IMR-90 (cell line): Measurements from ENCODE around the gene CFDP1. TPM values are rescaled to one million over a fixed set of nuclear protein-coding genes. Genes with fewer than 3 reads are reported as not detected.

Source experiments
- ATAC-seq: fragments of 200-7000 bp; cut with Tn5 transposase; 2 replicates; pipeline ENCODE4 v1.9.1; 2020; ENCODE audit warnings: low read depth, mild to moderate bottlenecking, moderate library complexity
- BruUV-seq: library from RNA; stranded (reverse); fragments of 400-500 nt; replicated peaks from 2 replicates; lab custom pipeline; 2021; lab: Mats Ljungman, UMichigan
- CTCF ChIA-PET: fragments of 300-600 bp; formaldehyde crosslinking; extraction: SDS; loops from one replicate; lab custom pipeline; 2021; ENCODE audit warnings: antibody characterized with exemption; lab: Yijun Ruan, JAX
- POLR2A ChIA-PET: fragments of 300-600 bp; sonication (Branson Sonifier 250); formaldehyde crosslinking; loops from one replicate; lab custom pipeline; 2022; ENCODE audit warnings: antibody characterized with exemption; ENCODE audit not compliant: unreplicated experiment; lab: Charles Lee
- DNase-seq: peaks from one replicate; pipeline ENCODE4 v3.0.0; 2013
- H2AFZ ChIP-seq: replicated peaks from 2 replicates; pipeline ENCODE3; 2013; ENCODE audit warnings: low read length, mild to moderate bottlenecking; ENCODE audit not compliant: poor library complexity
- H2AK5ac ChIP-seq: 2 replicates; pipeline ENCODE4 v1.6.1; 2013; ENCODE audit warnings: low read depth, low read length, inconsistent platforms
- H2AK9ac ChIP-seq: replicated peaks from 2 replicates; pipeline ENCODE3; 2013; ENCODE audit warnings: mild to moderate bottlenecking, low read depth, low read length, moderate library complexity; ENCODE audit not compliant: poor library complexity
- H2BK120ac ChIP-seq: 2 replicates; pipeline ENCODE4 v1.6.1; 2013; ENCODE audit warnings: low read depth, low read length, inconsistent platforms
- H2BK15ac ChIP-seq: 3 replicates; pipeline ENCODE4 v1.6.1; 2013; ENCODE audit warnings: low read depth, low read length, inconsistent platforms
- H2BK20ac ChIP-seq: 2 replicates; pipeline ENCODE4 v1.6.1; 2013; ENCODE audit warnings: low read depth, mild to moderate bottlenecking, inconsistent platforms, low read length, moderate library complexity
- H2BK5ac ChIP-seq: 2 replicates; pipeline ENCODE4 v1.6.1; 2013; ENCODE audit warnings: mild to moderate bottlenecking, low read depth, low read length, inconsistent platforms; ENCODE audit not compliant: poor library complexity, severe bottlenecking
- H3K14ac ChIP-seq: replicated peaks from 2 replicates; pipeline ENCODE4 v1.6.1; 2013; ENCODE audit warnings: low read depth, low read length, inconsistent platforms
- H3K18ac ChIP-seq: 2 replicates; pipeline ENCODE4 v1.6.1; 2013; ENCODE audit warnings: low read depth, low read length, control low read depth
- H3K23ac ChIP-seq: 2 replicates; pipeline ENCODE4 v1.6.1; 2013; ENCODE audit warnings: low read depth, low read length, inconsistent platforms
- H3K27ac ChIP-seq: 2 replicates; pipeline ENCODE4 v1.5.1; 2013; ENCODE audit warnings: mild to moderate bottlenecking, control low read depth, low read length; ENCODE audit not compliant: insufficient read depth
- H3K27me3 ChIP-seq: 2 replicates; pipeline ENCODE4 v1.6.1; 2013; ENCODE audit warnings: low read length; ENCODE audit not compliant: control insufficient read depth, insufficient read depth
- H3K36me3 ChIP-seq: 2 replicates; pipeline ENCODE4 v1.6.1; 2013; ENCODE audit warnings: low read length, mixed read lengths; ENCODE audit not compliant: control insufficient read depth, insufficient read depth
- H3K4ac ChIP-seq: 2 replicates; pipeline ENCODE4 v1.6.1; 2013; ENCODE audit warnings: low read depth, low read length, inconsistent platforms
- H3K4me1 ChIP-seq: 2 replicates; pipeline ENCODE4 v1.6.1; 2013; ENCODE audit warnings: low read length, mixed read lengths; ENCODE audit not compliant: control insufficient read depth, insufficient read depth
- H3K4me2 ChIP-seq: 2 replicates; pipeline ENCODE4 v1.6.1; 2013; ENCODE audit warnings: low read depth, mild to moderate bottlenecking, control low read depth, low read length, moderate library complexity
- H3K4me3 ChIP-seq: 2 replicates; pipeline ENCODE4 v1.5.1; 2013; ENCODE audit warnings: low read depth, mild to moderate bottlenecking, control low read depth, low read length, moderate library complexity; ENCODE audit not compliant: insufficient read depth
- H3K56ac ChIP-seq: 2 replicates; pipeline ENCODE4 v1.6.1; 2013; ENCODE audit warnings: low read length, inconsistent platforms; ENCODE audit not compliant: insufficient read depth; ENCODE audit errors: extremely low read depth
- H3K79me1 ChIP-seq, 2 experiments: 2 replicates each; pipeline ENCODE4 v1.6.1; 2013; ENCODE audit warnings: low read length in 2 of 2, inconsistent platforms in 1 of 2, low read depth in 1 of 2
- H3K9ac ChIP-seq: 2 replicates; pipeline ENCODE4 v1.6.1; 2013; ENCODE audit warnings: low read depth, low read length, control low read depth
- H3K9me1 ChIP-seq: 2 replicates; pipeline ENCODE4 v1.6.1; 2013; ENCODE audit warnings: low read length, inconsistent platforms; ENCODE audit not compliant: insufficient read depth
- H3K9me3 ChIP-seq: 2 replicates; pipeline ENCODE4 v1.6.1; 2013; ENCODE audit warnings: low read length; ENCODE audit not compliant: control insufficient read depth, insufficient read depth
- H4K20me1 ChIP-seq: 2 replicates; pipeline ENCODE4 v1.6.1; 2013; ENCODE audit warnings: low read length, inconsistent platforms; ENCODE audit not compliant: insufficient read depth
- H4K5ac ChIP-seq: 2 replicates; pipeline ENCODE4 v1.6.1; 2013; ENCODE audit warnings: mild to moderate bottlenecking, low read depth, low read length, control low read depth
- H4K8ac ChIP-seq, 2 experiments: 2 replicates each; pipeline ENCODE4 v1.6.1; 2013; ENCODE audit warnings: low read depth in 2 of 2, low read length in 2 of 2, control low read depth in 1 of 2, inconsistent platforms in 1 of 2
- H4K91ac ChIP-seq: 2 replicates; pipeline ENCODE4 v1.6.1; 2013; ENCODE audit warnings: low read depth, low read length, inconsistent platforms; ENCODE audit not compliant: insufficient read depth
- BHLHE40 ChIP-seq: fragments of 150-350 bp; IDR thresholded peaks from 2 replicates; pipeline ENCODE4 v1.6.1; 2016; ENCODE audit warnings: mild to moderate bottlenecking, low read depth, low read length
- CEBPB ChIP-seq: IDR thresholded peaks from 2 replicates; pipeline ENCODE4 v1.6.1; 2012; ENCODE audit warnings: low read depth, low read length, improper control_type of control experiment
- CHD1 ChIP-seq: IDR thresholded peaks from 2 replicates; pipeline ENCODE4 v1.6.1; 2012; ENCODE audit warnings: low read depth, low read length, improper control_type of control experiment
- FOS ChIP-seq: fragments of 150-350 bp; IDR thresholded peaks from 2 replicates; pipeline ENCODE4 v1.6.1; 2016; ENCODE audit warnings: low read depth, low read length
- MAFK ChIP-seq: IDR thresholded peaks from 2 replicates; pipeline ENCODE4 v1.6.1; 2012; ENCODE audit warnings: low read depth, low read length, improper control_type of control experiment
- MAZ ChIP-seq: IDR thresholded peaks from 2 replicates; pipeline ENCODE4 v1.6.1; 2012; ENCODE audit warnings: low read depth, mild to moderate bottlenecking, low read length, improper control_type of control experiment, moderate library complexity, borderline replicate concordance
- MXI1 ChIP-seq: IDR thresholded peaks from 2 replicates; pipeline ENCODE4 v1.6.1; 2012; ENCODE audit warnings: low read depth, mild to moderate bottlenecking, low read length, moderate library complexity, borderline replicate concordance
- NFE2L2 ChIP-seq: fragments of 150-350 bp; IDR thresholded peaks from 2 replicates; pipeline ENCODE4 v1.6.1; 2016; ENCODE audit warnings: low read depth, mild to moderate bottlenecking, low read length
- RAD21 ChIP-seq: IDR thresholded peaks from 2 replicates; pipeline ENCODE4 v1.6.1; 2012; ENCODE audit warnings: low read length, improper control_type of control experiment
- RCOR1 ChIP-seq: IDR thresholded peaks from 2 replicates; pipeline ENCODE4 v1.6.1; 2012; ENCODE audit warnings: mild to moderate bottlenecking, low read length, improper control_type of control experiment; ENCODE audit not compliant: insufficient replicate concordance
- RFX5 ChIP-seq: IDR thresholded peaks from 2 replicates; pipeline ENCODE4 v1.8.0; 2012; ENCODE audit warnings: low read depth, mild to moderate bottlenecking, low read length, moderate library complexity
- SMC3 ChIP-seq: fragments of 150-350 bp; IDR thresholded peaks from 2 replicates; pipeline ENCODE4 v1.6.1; 2016; ENCODE audit warnings: low read depth, mild to moderate bottlenecking, antibody characterized with exemption, low read length, moderate library complexity
- WGBS, 2 experiments: methylation state at CpG; one replicate each; pipeline versions ENCODE4 v1.1.5 to v1.1.7; 2013; ENCODE audit warnings: missing lambda C conversion rate in 2 of 2; ENCODE audit not compliant: insufficient read length in 1 of 2; ENCODE audit errors: extremely low coverage in 2 of 2; 5-methylcytosine and 5-hydroxymethylcytosine counted together
- dilution Hi-C: fragments of 300-500 bp; cut with HindIII; formaldehyde crosslinking; loops from one replicate; pipeline ENCODE4 v1.14.3; 2018; ENCODE audit warnings: low sequenced_read_pairs; ENCODE audit not compliant: unreplicated experiment
- in situ Hi-C: fragments of 300-500 bp; cut with MboI; formaldehyde crosslinking; loops from 3 replicates; pipeline ENCODE4 v1.14.3; 2019; ENCODE audit warnings: low sequenced_read_pairs, inconsistent platforms, mixed read lengths
- intact Hi-C: fragments of 100-400 bp; cut with micrococcal nuclease; formaldehyde crosslinking; loops from 2 replicates; pipeline ENCODE4 v1.10.0; 2022
- polyA plus RNA-seq, 3 experiments: library from polyadenylated mRNA; depleted of rRNA; stranded (reverse); fragments of >200 nt; gene quantifications; 2 replicates each; pipeline ENCODE4 v1.2.3, GENCODE V29; 2012; ENCODE audit warnings: low replicate concordance in 1 of 3
- total RNA-seq: library from RNA; depleted of rRNA; stranded (reverse); fragments of >200 nt; gene quantifications from 2 replicates; pipeline ENCODE4 v1.2.3, GENCODE V29; 2012
- TF ChIP-seq, protein P1 (sequence below): fragments of 150-350 bp; IDR thresholded peaks from 2 replicates; pipeline ENCODE4 v1.6.1; 2016; ENCODE audit warnings: low read depth, mild to moderate bottlenecking, low read length, moderate library complexity, borderline replicate concordance
- TF ChIP-seq, protein P2 (sequence below): conservative IDR thresholded peaks from 2 replicates; pipeline ENCODE4 v1.5.1; 2012; ENCODE audit warnings: mild to moderate bottlenecking, low read depth, low read length, improper control_type of control experiment

Gene CFDP1
- total and polyA plus RNA-seq, 2 of the 4 experiments (the other 2 are of a cell fraction), result 15.6 to 38.7 TPM

DNA sequence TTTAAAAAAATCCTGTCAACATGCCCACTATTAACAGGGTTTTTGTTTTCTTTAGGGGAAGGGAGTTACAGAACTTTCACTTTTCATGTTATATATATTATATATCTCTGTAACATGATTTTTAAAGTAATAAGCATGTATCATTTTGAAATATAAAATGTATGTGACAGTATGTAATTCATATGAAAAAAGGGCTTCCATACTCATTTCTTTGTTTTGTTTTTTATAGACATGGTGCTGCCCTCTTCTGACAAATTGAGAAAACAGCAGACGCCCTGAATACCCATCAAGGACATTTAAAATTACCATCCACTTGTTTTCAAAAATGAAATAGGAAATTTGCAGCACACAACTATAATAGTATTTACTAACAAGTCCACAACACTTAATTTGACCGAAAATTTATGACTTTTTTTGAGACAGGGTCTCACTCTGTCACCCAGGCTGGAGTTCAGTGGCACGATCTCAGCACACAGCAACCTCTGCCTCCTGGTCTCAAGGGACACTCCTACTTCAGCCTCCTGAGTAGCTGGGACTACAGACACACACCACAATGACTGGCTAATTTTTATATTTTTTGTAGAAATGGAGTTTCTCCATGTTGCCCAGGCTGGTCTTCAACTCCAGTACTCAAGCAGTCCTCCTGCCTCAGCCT lies 30.4 kb downstream of the CFDP1 start:
- Histone ChIP-seq H3K36me3 (peaks cover 13% of the 10 kb centered on the region), H2AFZ (no peak overlapping the region), H4K20me1 (no peaks in the 10 kb centered on the region), H3K4ac (no peak overlapping the region), H3K27ac (no peak overlapping the region), H3K9me3 (no peaks in the 10 kb centered on the region), H4K8ac (no peak overlapping the region; a peak in 1 of 4 replicates), H3K18ac (no peak overlapping the region), H3K23ac (no peak overlapping the region), H4K91ac (no peak overlapping the region), H3K14ac (no peak overlapping the region), H3K56ac (no peak overlapping the region), H3K9ac (no peak overlapping the region), H3K9me1 (peaks cover 4% of the 10 kb centered on the region; the same call in 1 of the 2 replicates), H2BK120ac (no peak overlapping the region), H2AK9ac (no peak overlapping the region), H4K5ac (no peak overlapping the region), H2BK15ac (no peak overlapping the region), H2AK5ac (no peak overlapping the region; the same call in 1 of the 2 replicates), H3K4me3 (no peak overlapping the region), H3K79me1 (peaks cover 18 to 36% of the 10 kb centered on the region in 2 experiments), H3K4me2 (no peak overlapping the region), H2BK5ac (no peak overlapping the region), H3K27me3 (no peaks in the 10 kb centered on the region), H3K4me1 (peaks cover 4% of the 10 kb centered on the region; the same call in 1 of the 2 replicates), H2BK20ac (no peak overlapping the region)
- in situ Hi-C loops, result no loop called here
- intact Hi-C loops, result loop anchor here (1.0 to 5.0 kb wide), 3 partner anchors 61 to 204 kb away; partner anchors contain the start of gene TMEM170A
- WGBS, 2 experiments, result 0% methylated on average over 1 of the region's 3 CpGs; no CpG with 5 or more reads in 1 of the 2 experiments
- dilution Hi-C loops, result no loop called here
- TF ChIP-seq NFE2L2 (no peak), FOS (no peak), BHLHE40 (no peak), MAFK (no peak), MXI1 (no peak), RCOR1 (no peak), SMC3 (peak; percentile 69), CEBPB (no peak), RAD21 (peak; percentile 65), CHD1 (no peak), MAZ (no peak), RFX5 (no peak)
- TF ChIP-seq, protein P1, sequence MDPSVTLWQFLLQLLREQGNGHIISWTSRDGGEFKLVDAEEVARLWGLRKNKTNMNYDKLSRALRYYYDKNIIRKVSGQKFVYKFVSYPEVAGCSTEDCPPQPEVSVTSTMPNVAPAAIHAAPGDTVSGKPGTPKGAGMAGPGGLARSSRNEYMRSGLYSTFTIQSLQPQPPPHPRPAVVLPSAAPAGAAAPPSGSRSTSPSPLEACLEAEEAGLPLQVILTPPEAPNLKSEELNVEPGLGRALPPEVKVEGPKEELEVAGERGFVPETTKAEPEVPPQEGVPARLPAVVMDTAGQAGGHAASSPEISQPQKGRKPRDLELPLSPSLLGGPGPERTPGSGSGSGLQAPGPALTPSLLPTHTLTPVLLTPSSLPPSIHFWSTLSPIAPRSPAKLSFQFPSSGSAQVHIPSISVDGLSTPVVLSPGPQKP, result no peak
- TF ChIP-seq, protein P2, sequence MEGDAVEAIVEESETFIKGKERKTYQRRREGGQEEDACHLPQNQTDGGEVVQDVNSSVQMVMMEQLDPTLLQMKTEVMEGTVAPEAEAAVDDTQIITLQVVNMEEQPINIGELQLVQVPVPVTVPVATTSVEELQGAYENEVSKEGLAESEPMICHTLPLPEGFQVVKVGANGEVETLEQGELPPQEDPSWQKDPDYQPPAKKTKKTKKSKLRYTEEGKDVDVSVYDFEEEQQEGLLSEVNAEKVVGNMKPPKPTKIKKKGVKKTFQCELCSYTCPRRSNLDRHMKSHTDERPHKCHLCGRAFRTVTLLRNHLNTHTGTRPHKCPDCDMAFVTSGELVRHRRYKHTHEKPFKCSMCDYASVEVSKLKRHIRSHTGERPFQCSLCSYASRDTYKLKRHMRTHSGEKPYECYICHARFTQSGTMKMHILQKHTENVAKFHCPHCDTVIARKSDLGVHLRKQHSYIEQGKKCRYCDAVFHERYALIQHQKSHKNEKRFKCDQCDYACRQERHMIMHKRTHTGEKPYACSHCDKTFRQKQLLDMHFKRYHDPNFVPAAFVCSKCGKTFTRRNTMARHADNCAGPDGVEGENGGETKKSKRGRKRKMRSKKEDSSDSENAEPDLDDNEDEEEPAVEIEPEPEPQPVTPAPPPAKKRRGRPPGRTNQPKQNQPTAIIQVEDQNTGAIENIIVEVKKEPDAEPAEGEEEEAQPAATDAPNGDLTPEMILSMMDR, result peak; percentile 72
- ChIA-PET CTCF (interaction anchor here (1.0 to 2.2 kb wide), 2 partner anchors 13 to 204 kb away, joined by 9 to 12 read pairs; no protein-coding TSS in a partner anchor), POLR2A (no interaction called here)
- peak; percentile 81 for ATAC-seq
- BruUV-seq, result no TSS peak
- peak; percentile 60 for DNase-seq
